NCI-H526 treated with DMSO at 0.1 percent for 48 hours (cell line): ENCODE measurements around the gene EZH2.

ENCODE experiments used
- DNase-seq: peaks from one replicate; lab custom pipeline; 2025; lab: John Stamatoyannopoulos, UW

Gene EZH2

GRCh38 chr7:148761499-148762278 lies 122.4 kb downstream of the EZH2 start:
- DNase-seq = no peak
